ENCODE data around the gene INPP5E. TPM values are rescaled to one million over a fixed set of nuclear protein-coding genes. Genes with fewer than 3 reads are reported as not detected.
A peak's percentile ranks its signal among the peaks of the same experiment; 100 is the strongest.

INPP5E gene
- total RNA-seq, 1 donor from 2014 or later = 24.0 TPM

DNA sequence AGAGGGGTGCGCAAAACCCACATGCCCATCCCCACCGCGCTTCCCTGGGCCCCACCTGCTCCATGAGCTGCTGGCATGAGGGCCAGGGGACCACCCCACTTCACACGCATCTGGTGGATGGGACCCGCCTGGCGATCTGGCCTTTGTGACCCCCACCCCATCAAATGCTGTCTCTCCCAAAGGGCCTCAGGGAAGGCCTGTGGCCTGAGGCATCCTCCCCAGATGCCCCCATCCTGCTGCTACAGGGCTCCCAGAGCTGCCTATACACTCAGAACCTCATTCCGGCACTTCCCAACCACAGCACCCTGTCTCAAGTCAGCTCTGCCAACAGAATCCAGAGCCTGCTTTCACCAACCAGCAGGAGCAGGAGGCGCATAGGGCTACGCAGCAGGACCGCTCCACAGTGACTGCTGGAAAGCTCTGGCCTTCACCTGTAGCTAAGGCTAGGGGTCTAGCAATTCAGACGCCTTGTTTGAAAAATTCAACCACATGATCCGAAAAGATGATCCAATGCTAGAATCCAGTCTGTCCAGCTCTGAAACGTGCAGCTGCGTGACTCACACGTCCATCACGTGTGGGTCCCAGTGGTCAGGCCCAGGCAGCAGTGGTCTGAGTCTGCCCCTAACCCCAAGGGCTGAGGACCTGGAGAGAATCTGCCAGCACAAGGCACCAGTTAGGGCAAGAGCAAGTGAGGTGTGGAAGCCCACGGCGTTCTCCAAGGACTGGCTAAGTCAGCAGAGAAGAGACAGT lies 38.3 kb downstream of the INPP5E start:
- no peak for DNase-seq (ENCODE audit: extremely low spot score, unreplicated experiment)
- peaks cover 7% of the 10 kb centered on the region for H3K4me1 Mint-ChIP-seq (ENCODE audit: unreplicated experiment)
- TF ChIP-seq, protein P1, sequence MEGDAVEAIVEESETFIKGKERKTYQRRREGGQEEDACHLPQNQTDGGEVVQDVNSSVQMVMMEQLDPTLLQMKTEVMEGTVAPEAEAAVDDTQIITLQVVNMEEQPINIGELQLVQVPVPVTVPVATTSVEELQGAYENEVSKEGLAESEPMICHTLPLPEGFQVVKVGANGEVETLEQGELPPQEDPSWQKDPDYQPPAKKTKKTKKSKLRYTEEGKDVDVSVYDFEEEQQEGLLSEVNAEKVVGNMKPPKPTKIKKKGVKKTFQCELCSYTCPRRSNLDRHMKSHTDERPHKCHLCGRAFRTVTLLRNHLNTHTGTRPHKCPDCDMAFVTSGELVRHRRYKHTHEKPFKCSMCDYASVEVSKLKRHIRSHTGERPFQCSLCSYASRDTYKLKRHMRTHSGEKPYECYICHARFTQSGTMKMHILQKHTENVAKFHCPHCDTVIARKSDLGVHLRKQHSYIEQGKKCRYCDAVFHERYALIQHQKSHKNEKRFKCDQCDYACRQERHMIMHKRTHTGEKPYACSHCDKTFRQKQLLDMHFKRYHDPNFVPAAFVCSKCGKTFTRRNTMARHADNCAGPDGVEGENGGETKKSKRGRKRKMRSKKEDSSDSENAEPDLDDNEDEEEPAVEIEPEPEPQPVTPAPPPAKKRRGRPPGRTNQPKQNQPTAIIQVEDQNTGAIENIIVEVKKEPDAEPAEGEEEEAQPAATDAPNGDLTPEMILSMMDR (conservative IDR thresholded peaks at IDR 0.05) = no peak
- H3K9me3 Mint-ChIP-seq = no peaks in the 10 kb centered on the region
- peak overlapping the region; percentile 11 for H3K27ac Mint-ChIP-seq
- no peaks in the 10 kb centered on the region for H3K27me3 Mint-ChIP-seq
- H3K4me3 Mint-ChIP-seq = peak overlapping the region; percentile 55
- H3K36me3 Mint-ChIP-seq = no peaks in the 10 kb centered on the region

DNA sequence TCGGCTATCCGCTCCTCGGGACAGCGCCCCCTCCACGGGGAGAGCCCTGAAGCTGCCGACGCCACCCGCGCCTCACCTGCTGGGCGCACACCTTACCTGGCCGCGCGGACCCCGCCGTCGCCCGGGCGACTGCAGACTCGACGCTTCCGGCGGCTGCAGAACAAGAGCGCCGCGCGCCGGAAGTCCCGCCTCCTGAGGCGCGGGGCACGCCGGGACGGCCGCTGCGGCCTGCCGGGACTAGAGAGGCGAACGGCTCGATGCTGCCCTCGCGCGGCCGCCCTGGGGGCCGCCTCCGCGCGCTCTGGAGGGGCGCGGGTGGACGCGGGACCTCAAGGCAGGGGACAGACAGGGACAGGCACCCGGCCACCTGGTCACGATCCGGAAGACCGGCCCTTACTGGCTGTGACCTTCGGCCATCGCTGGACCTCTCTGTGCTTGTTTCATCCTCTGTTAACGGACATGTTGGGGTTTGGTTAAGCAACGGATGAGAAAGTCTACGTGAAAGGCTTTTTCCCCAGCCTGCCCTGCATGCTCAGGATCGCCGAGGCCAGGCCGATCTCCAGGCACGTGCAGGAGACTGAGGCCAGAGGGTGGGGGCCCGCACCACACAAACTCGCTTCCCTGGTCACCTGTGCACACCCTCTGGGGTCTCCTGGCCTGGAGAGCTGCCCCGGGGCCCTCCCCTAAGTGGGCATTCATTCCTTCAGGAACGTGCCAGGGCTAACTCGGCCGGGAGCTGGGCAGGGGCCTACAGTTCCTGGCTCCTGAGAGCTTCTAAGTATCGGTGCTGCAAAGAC lies 39.4 kb downstream of the INPP5E start, which contains the start of gene SNAPC4:
SNAPC4 (minus strand) TSS at position 133 of the 797 bp plus-strand sequence. CDS start 1,742 bp downstream, outside the sequence.
- TF ChIP-seq, protein P1 (conservative IDR thresholded peaks at IDR 0.05) = peak; percentile 98
- DNase-seq (ENCODE audit: extremely low spot score, unreplicated experiment) = peak; percentile 94
- Mint-ChIP-seq H3K27me3 (no peaks in the 10 kb centered on the region), H3K36me3 (no peaks in the 10 kb centered on the region), H3K9me3 (no peaks in the 10 kb centered on the region), H3K4me1 (ENCODE audit: unreplicated experiment) (peaks cover 7% of the 10 kb centered on the region), H3K27ac (peak within 1 kb of the TSS; percentile 82), H3K4me3 (peak within 1 kb of the TSS; percentile 90)

DNA sequence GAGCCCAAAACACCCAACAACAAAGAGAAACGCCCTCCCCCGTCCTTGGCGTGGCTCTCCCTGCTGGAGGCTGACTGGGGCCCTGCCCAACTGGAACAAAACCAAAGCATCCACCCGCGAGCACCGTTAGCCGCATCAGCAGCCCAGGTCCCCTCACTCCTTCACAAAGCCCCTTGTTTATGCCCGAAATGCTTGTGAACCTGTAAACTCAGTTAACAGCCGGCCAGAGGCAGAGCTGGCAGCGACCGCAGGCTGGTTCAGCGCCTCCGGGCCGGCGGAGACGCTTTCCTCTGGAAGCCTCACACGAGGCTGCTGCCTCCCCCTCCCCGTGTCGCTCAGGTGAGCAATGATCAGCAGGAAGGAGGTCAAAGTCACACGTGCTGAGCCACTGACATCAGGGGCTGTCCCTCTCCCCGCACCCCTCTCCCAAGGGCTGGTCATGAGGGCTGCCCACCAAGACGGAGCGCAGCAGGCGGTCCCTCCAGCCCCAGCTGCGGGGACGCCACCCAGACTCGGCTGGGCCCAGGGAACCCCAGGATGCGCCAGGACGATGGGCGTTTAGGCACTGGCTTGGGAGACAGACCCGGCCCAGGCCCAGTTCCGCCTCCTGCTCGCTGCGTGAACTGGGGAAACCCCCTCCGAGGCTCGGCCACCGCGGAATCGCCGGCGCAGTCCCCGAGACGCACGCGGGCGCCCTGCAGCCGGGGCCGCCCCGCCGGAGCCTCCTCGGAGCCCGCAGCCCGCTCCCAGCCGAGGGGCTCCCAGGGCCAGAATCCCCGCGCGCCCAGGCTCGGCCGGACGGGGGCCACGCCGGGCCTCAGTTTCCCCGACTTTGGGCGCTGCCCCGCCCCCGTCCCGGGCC lies 40.2 kb downstream of the INPP5E start:
- no peaks in the 10 kb centered on the region for H3K36me3 Mint-ChIP-seq
- peaks cover 7% of the 10 kb centered on the region for H3K4me1 Mint-ChIP-seq (ENCODE audit: unreplicated experiment)
- no peak for DNase-seq (ENCODE audit: extremely low spot score, unreplicated experiment)

DNA sequence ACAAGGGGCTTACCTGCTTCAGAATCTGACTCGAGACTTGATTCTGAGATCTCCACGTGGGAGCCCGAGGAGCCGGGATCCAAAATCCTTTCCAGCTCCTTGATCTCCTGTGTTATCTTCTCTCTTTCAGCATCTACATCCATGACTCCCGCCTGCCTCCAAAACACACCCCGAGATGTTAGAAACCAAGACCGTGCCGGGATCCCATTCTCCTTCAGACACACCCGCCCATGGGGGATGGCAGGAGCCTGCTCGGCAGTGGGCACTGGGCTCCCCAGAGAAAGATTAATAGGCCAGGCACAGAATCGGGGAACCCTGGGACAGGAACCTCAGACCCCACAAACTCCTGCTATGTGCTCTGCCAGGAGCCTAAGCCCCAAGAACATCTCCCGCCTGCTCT lies 41.4 kb downstream of the INPP5E start:
- H3K4me3 Mint-ChIP-seq = peak overlapping the region; percentile 90
- DNase-seq (ENCODE audit: extremely low spot score, unreplicated experiment) = no peak
- H3K4me1 Mint-ChIP-seq (ENCODE audit: unreplicated experiment) = peaks cover 7% of the 10 kb centered on the region
- H3K27me3 Mint-ChIP-seq = no peaks in the 10 kb centered on the region
- H3K27ac Mint-ChIP-seq = no peak overlapping the region
- H3K36me3 Mint-ChIP-seq = no peaks in the 10 kb centered on the region
- H3K9me3 Mint-ChIP-seq = no peaks in the 10 kb centered on the region
- TF ChIP-seq, protein P1 (conservative IDR thresholded peaks at IDR 0.05) = no peak

More for the DNA sequence above, 40.2 kb downstream of the INPP5E start:
- Mint-ChIP-seq H3K27ac (peak overlapping the region; percentile 82), H3K4me3 (peak overlapping the region; percentile 90), H3K9me3 (no peaks in the 10 kb centered on the region), H3K27me3 (no peaks in the 10 kb centered on the region)
- TF ChIP-seq, protein P1 (conservative IDR thresholded peaks at IDR 0.05) = no peak

DNA sequence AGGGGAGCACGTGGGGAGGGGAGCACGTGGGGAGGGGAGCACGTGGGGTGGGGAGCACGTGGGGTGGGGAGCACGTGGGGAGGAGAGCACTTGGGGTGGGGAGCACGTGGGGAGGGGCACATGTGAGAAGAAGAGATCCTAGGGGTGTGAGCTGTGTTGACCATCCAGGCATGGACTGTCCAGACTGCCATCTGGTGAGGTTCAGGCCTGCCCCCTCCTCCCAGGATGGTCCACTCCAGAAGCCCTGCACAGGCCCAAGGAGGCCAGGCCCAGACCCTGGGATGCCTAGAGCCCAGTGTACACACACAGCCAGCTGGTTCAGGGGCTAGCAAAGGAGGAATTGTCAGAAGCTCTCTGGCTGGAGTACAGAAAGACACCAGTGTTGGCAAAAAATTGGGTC lies 42.0 kb downstream of the INPP5E start:
- H3K4me3 Mint-ChIP-seq = no peak overlapping the region
- no peaks in the 10 kb centered on the region for H3K27me3 Mint-ChIP-seq
- H3K27ac Mint-ChIP-seq = no peak overlapping the region
- TF ChIP-seq, protein P1 (conservative IDR thresholded peaks at IDR 0.05) = no peak
- no peak for DNase-seq (ENCODE audit: extremely low spot score, unreplicated experiment)
- no peaks in the 10 kb centered on the region for H3K36me3 Mint-ChIP-seq
- no peaks in the 10 kb centered on the region for H3K9me3 Mint-ChIP-seq
- peaks cover 7% of the 10 kb centered on the region for H3K4me1 Mint-ChIP-seq (ENCODE audit: unreplicated experiment)

Measured in type B pancreatic cell (in vitro differentiated cells).